CD14-positive monocyte (primary cell): Measurements from ENCODE around the gene C16orf46. TPM values are rescaled to one million over a fixed set of nuclear protein-coding genes. Genes with fewer than 3 reads are reported as not detected.
"Not testable (repeated sequence)": the region's sequence is repeated elsewhere in the genome, so short reads cannot be mapped to it uniquely, and the experiment has no call there.

Experiments used
- DNase-seq, 3 donors: peaks; one replicate each; pipeline ENCODE4 v3.0.0-alpha.2; 2011 to 2022
- H2AFZ ChIP-seq: 2 replicates; pipeline ENCODE4 v1.6.0; 2012; ENCODE audit warnings: mild to moderate bottlenecking, low read depth, low read length, inconsistent platforms; ENCODE audit not compliant: insufficient read depth, poor library complexity, severe bottlenecking
- H3K27ac ChIP-seq, 2 donors: 1 replicate in 1 of 2; 2 replicates in 1 of 2; pipeline ENCODE4 v1.5.1; 2012 to 2013; ENCODE audit warnings: low read length in 2 of 2, control low read depth in 1 of 2, inconsistent platforms in 1 of 2, low read depth in 1 of 2, mild to moderate bottlenecking in 1 of 2
- H3K27me3 ChIP-seq, 2 donors: one replicate each; pipeline versions ENCODE4 v1.6.0 to v1.6.1; 2011 to 2013; ENCODE audit warnings: low read length in 2 of 2; ENCODE audit not compliant: control insufficient read depth in 2 of 2, insufficient read depth in 2 of 2
- H3K36me3 ChIP-seq, 2 donors: replicated peaks in 1 of 2; 1 replicate in 1 of 2; 2 replicates in 1 of 2; pipeline versions ENCODE4 v1.5.1 to v1.6.1; 2012 to 2013; ENCODE audit warnings: low read length in 2 of 2, control low read depth in 1 of 2, inconsistent platforms in 1 of 2, mild to moderate bottlenecking in 1 of 2; ENCODE audit not compliant: insufficient read depth in 2 of 2, control insufficient read depth in 1 of 2
- H3K4me1 ChIP-seq, 2 donors: 1 replicate in 1 of 2; 2 replicates in 1 of 2; pipeline versions ENCODE4 v1.5.1 to v1.6.1; 2012 to 2013; ENCODE audit warnings: low read length in 2 of 2, control low read depth in 1 of 2, inconsistent platforms in 1 of 2, mild to moderate bottlenecking in 1 of 2, moderate library complexity in 1 of 2; ENCODE audit not compliant: insufficient read depth in 2 of 2, control insufficient read depth in 1 of 2
- H3K4me2 ChIP-seq: replicated peaks from 2 replicates; pipeline ENCODE3; 2012; ENCODE audit warnings: low read length, moderate library complexity, mild to moderate bottlenecking; ENCODE audit not compliant: poor library complexity, severe bottlenecking; ENCODE audit errors: extremely low read depth
- H3K4me3 ChIP-seq, 3 experiments: fragments of 200-600 bp in 1 of 3; sonication (generic) in 1 of 3; replicated peaks in 1 of 3; 1 replicate in 2 of 3; 2 replicates in 1 of 3; pipeline ENCODE4 v1.5.1; 2011 to 2013; ENCODE audit warnings: low read length in 3 of 3, mild to moderate bottlenecking in 3 of 3, control low read depth in 2 of 3, low read depth in 2 of 3, inconsistent platforms in 1 of 3, moderate library complexity in 1 of 3
- H3K79me2 ChIP-seq: 2 replicates; pipeline ENCODE4 v1.6.0; 2012; ENCODE audit warnings: mild to moderate bottlenecking, control low read depth, inconsistent platforms, low read length, moderate library complexity; ENCODE audit not compliant: insufficient read depth
- H3K9ac ChIP-seq: 2 replicates; pipeline ENCODE4 v1.6.0; 2017; ENCODE audit warnings: low read length, mild to moderate bottlenecking; ENCODE audit not compliant: insufficient read depth, poor library complexity, severe bottlenecking
- H3K9me3 ChIP-seq, 2 donors: replicated peaks in 1 of 2; 1 replicate in 1 of 2; 2 replicates in 1 of 2; pipeline versions ENCODE4 v1.5.1 to v1.6.1; 2012 to 2013; ENCODE audit warnings: low read length in 2 of 2, control low read depth in 1 of 2; ENCODE audit not compliant: control insufficient read depth in 1 of 2, insufficient read depth in 1 of 2
- H4K20me1 ChIP-seq: 2 replicates; pipeline ENCODE4 v1.6.0; 2012; ENCODE audit warnings: mild to moderate bottlenecking, low read length, control low read depth, moderate library complexity; ENCODE audit not compliant: insufficient read depth
- H3K27ac Mint-ChIP-seq, 7 donors: one replicate each; pipeline ENCODE4 v1.8.0; 2020; ENCODE audit warnings: mild to moderate bottlenecking in 7 of 7, mixed read lengths in 7 of 7, moderate library complexity in 6 of 7, inconsistent platforms in 2 of 7
- H3K27me3 Mint-ChIP-seq, 3 donors: one replicate each; pipeline ENCODE4 v1.8.0; 2021 to 2022; ENCODE audit warnings: low read depth in 3 of 3, mild to moderate bottlenecking in 3 of 3, mixed read lengths in 3 of 3, moderate library complexity in 3 of 3, inconsistent platforms in 1 of 3
- H3K36me3 Mint-ChIP-seq, 2 donors: one replicate each; pipeline ENCODE4 v1.8.0; 2020; ENCODE audit warnings: mixed read lengths in 2 of 2, inconsistent platforms in 1 of 2, mild to moderate bottlenecking in 1 of 2
- H3K4me1 Mint-ChIP-seq: one replicate; pipeline ENCODE4 v1.8.0; 2020; ENCODE audit warnings: mild to moderate bottlenecking, mixed read lengths
- H3K4me3 Mint-ChIP-seq, 2 donors: one replicate each; pipeline ENCODE4 v1.8.0; 2020; ENCODE audit warnings: mild to moderate bottlenecking in 2 of 2, mixed read lengths in 2 of 2, moderate library complexity in 1 of 2
- H3K9me3 Mint-ChIP-seq, 7 donors: one replicate each; pipeline ENCODE4 v1.8.0; 2020 to 2022; ENCODE audit warnings: mixed read lengths in 7 of 7, mild to moderate bottlenecking in 6 of 7, moderate library complexity in 6 of 7, inconsistent platforms in 2 of 7
- CTCF ChIP-seq: fragments of 200-600 bp; IDR thresholded peaks from one replicate; pipeline ENCODE4 v1.8.0; 2022; ENCODE audit warnings: antibody characterized with exemption, mild to moderate bottlenecking
- WGBS: methylation state at CpG from one replicate; pipeline ENCODE4 v1.1.5; 2013; ENCODE audit warnings: missing lambda C conversion rate; ENCODE audit not compliant: insufficient coverage; 5-methylcytosine and 5-hydroxymethylcytosine counted together
- intact Hi-C, 2 donors: fragments of 100-400 bp; cut with micrococcal nuclease; formaldehyde crosslinking; loops; one replicate each; pipeline versions ENCODE4 v1.15.0 to v1.15.1; 2023
- polyA plus RNA-seq, 3 donors: library from polyadenylated mRNA; depleted of rRNA in 1 of 3; unstranded in 2 of 3; stranded (reverse) in 1 of 3; fragments of 300-500 nt in 2 of 3; fragments of >200 nt in 1 of 3; fragmentation: Illumina TruSeq in 2 of 3; gene quantifications; 1 replicate in 2 of 3; 2 replicates in 1 of 3; pipeline ENCODE4 v1.2.3, GENCODE V29; 2012 to 2021

The C16orf46 gene
- polyA plus RNA-seq, 3 donors: 0.37 to 0.42 TPM; not detected in 1

- no peaks in the 10 kb centered on the region for H4K20me1 ChIP-seq
- no peak overlapping the region for H2AFZ ChIP-seq
- peaks cover 8 to 16% (median 8%) of the 10 kb centered on the region in 3 donors for H3K27me3 Mint-ChIP-seq
- no peak for DNase-seq
- peaks cover 0 to 3% (median 0%) of the 10 kb centered on the region in 7 donors for H3K9me3 Mint-ChIP-seq
- no peak overlapping the region for H3K4me3 Mint-ChIP-seq
- no peaks in the 10 kb centered on the region for H3K79me2 ChIP-seq
- intact Hi-C loops: no loop called here
- H3K27ac ChIP-seq: no peak overlapping the region
- no peak overlapping the region for H3K4me3 ChIP-seq
- no peaks in the 10 kb centered on the region for H3K36me3 Mint-ChIP-seq
- WGBS: 89% methylated on average over 2 of the region's 4 CpGs
- no peaks in the 10 kb centered on the region for H3K9me3 ChIP-seq
- no peak overlapping the region for H3K27ac Mint-ChIP-seq
- H3K9ac ChIP-seq: no peak overlapping the region
- H3K4me1 ChIP-seq: no peaks in the 10 kb centered on the region
- no peak for TF ChIP-seq CTCF
- H3K4me2 ChIP-seq: no peak overlapping the region
- no peaks in the 10 kb centered on the region for H3K27me3 ChIP-seq
- H3K4me1 Mint-ChIP-seq: no peaks in the 10 kb centered on the region
- H3K36me3 ChIP-seq: no peaks in the 10 kb centered on the region
Observed at GRCh38 chr16:81112453-81112852, 35.4 kb upstream of the C16orf46 start.

GRCh38 chr16:81109274-81109673 is 32.2 kb upstream of the C16orf46 start:
- H3K27me3 Mint-ChIP-seq: peaks cover 6 to 10% (median 8%) of the 10 kb centered on the region in 3 donors

More at GRCh38 chr16:81109274-81109673, 32.2 kb upstream of the C16orf46 start:
- H3K4me3 Mint-ChIP-seq, H3K4me1 ChIP-seq, intact Hi-C loops, H3K79me2 ChIP-seq, H2AFZ ChIP-seq, H3K4me1 Mint-ChIP-seq, H3K27ac ChIP-seq, H3K9me3 Mint-ChIP-seq, H3K9ac ChIP-seq, DNase-seq, H3K36me3 ChIP-seq, H3K4me2 ChIP-seq, H3K27ac Mint-ChIP-seq, H3K27me3 ChIP-seq, H4K20me1 ChIP-seq, H3K36me3 Mint-ChIP-seq, H3K9me3 ChIP-seq, H3K4me3 ChIP-seq: not testable (repeated sequence)
- WGBS: 100% methylated on average over 6 of the region's 6 CpGs
